HG03064 (cell line): Measurements from ENCODE around the gene DUS2.
"Not testable (repeated sequence)": the region's sequence is repeated elsewhere in the genome, so short reads cannot be mapped to it uniquely, and the experiment has no call there.

Experiments used
- ATAC-seq: cut with Tn5 transposase; IDR thresholded peaks from one replicate; pipeline ENCODE4 v1.9.1; 2021; ENCODE audit warnings: low read depth; ENCODE audit not compliant: unreplicated experiment

Gene DUS2

GRCh38 chr16:68022728-68023537 lies at the start of gene DUS2, which contains the start of gene DDX28:
TSS of gene DUS2 (plus strand) at chr16:68023284. CDS start at chr16:68038024, 14,740 bp downstream.
TSS of gene DDX28 (minus strand) at chr16:68023232. CDS start at chr16:68023202, 30 bp downstream.
- peak; percentile 64 for ATAC-seq

GRCh38 chr16:67975321-67976105 lies 47.6 kb upstream of the DUS2 start:
- no peak for ATAC-seq

- ATAC-seq: no peak
Observed at GRCh38 chr16:67976205-67976604, 46.9 kb upstream of the DUS2 start.

- ATAC-seq: no peak
Observed at GRCh38 chr16:67977005-67977404, 46.1 kb upstream of the DUS2 start.

- ATAC-seq: no peak
Observed at GRCh38 chr16:67977469-67978227, 45.4 kb upstream of the DUS2 start.

GRCh38 chr16:67979955-67980678 lies 43.0 kb upstream of the DUS2 start, which contains the start of gene DPEP3:
TSS of gene DPEP3 (minus strand) at chr16:67980499. CDS start at chr16:67980380, 119 bp downstream.
- no peak for ATAC-seq

- ATAC-seq: no peak
Observed at GRCh38 chr16:67982011-67982696, 40.9 kb upstream of the DUS2 start.

GRCh38 chr16:67986949-67987348 lies 36.1 kb upstream of the DUS2 start:
- ATAC-seq: no peak

- ATAC-seq: no peak
Observed at GRCh38 chr16:67987460-67988160, 35.5 kb upstream of the DUS2 start.

GRCh38 chr16:67988675-67989074 lies 34.4 kb upstream of the DUS2 start:
- no peak for ATAC-seq

GRCh38 chr16:67989322-67990017 lies 33.6 kb upstream of the DUS2 start:
- ATAC-seq: no peak

- no peak for ATAC-seq
Observed at GRCh38 chr16:67990018-67990386, 33.1 kb upstream of the DUS2 start.

- no peak for ATAC-seq
Observed at GRCh38 chr16:67992661-67993206, 30.4 kb upstream of the DUS2 start.

GRCh38 chr16:67993207-67994039 lies 29.7 kb upstream of the DUS2 start:
- no peak for ATAC-seq

- not testable (repeated sequence) for ATAC-seq
Observed at GRCh38 chr16:67994040-67994408, 29.1 kb upstream of the DUS2 start.

- no peak for ATAC-seq
Observed at GRCh38 chr16:67995423-67995822, 27.7 kb upstream of the DUS2 start.

GRCh38 chr16:67996666-67997065 lies 26.4 kb upstream of the DUS2 start:
- no peak for ATAC-seq
